Gastroesophageal sphincter (tissue), 3 donors: Measurements from ENCODE around the gene UPP1.

Experiments
- EP300 ChIP-seq: sonication (generic); formaldehyde crosslinking; IDR thresholded peaks from one replicate; pipeline ENCODE4 v1.6.1; 2017; ENCODE audit warnings: antibody characterized with exemption, mild to moderate bottlenecking
- POLR2A ChIP-seq, 2 donors: fragments of 450-650 bp; IDR thresholded peaks; one replicate each; pipeline ENCODE4 v1.6.1; 2017; ENCODE audit warnings: antibody characterized with exemption in 2 of 2, mild to moderate bottlenecking in 2 of 2, moderate library complexity in 1 of 2
- POLR2AphosphoS5 ChIP-seq: sonication (generic); formaldehyde crosslinking; IDR thresholded peaks from one replicate; pipeline ENCODE4 v1.6.1; 2017; ENCODE audit warnings: antibody characterized with exemption
- TF ChIP-seq, protein P1 (sequence below), 4 experiments: fragments of 200-600 bp in 2 of 4; fragments of 450-650 bp in 2 of 4; sonication (generic) in 1 of 4; IDR thresholded peaks; one replicate each; pipeline ENCODE4 v1.5.1; 2017 to 2019; ENCODE audit warnings: antibody characterized with exemption in 4 of 4, mild to moderate bottlenecking in 2 of 4, moderate library complexity in 2 of 4

DNA sequence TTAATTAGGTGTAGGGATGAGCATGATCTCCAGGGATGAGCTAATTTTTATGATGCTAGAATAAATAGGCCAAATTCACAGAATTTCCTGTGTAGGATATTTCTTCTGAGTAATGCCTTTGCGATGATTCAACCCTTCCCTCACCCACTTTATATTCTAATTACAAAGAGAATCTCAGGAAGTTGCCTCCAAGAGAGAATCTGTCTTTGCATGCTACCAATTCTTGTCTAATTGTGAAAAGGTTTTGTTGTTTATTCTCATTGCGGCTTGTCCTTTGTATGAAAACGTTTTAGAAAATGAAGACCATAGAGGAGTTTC is 47.5 kb upstream of the UPP1 start:
- TF ChIP-seq, protein P1, sequence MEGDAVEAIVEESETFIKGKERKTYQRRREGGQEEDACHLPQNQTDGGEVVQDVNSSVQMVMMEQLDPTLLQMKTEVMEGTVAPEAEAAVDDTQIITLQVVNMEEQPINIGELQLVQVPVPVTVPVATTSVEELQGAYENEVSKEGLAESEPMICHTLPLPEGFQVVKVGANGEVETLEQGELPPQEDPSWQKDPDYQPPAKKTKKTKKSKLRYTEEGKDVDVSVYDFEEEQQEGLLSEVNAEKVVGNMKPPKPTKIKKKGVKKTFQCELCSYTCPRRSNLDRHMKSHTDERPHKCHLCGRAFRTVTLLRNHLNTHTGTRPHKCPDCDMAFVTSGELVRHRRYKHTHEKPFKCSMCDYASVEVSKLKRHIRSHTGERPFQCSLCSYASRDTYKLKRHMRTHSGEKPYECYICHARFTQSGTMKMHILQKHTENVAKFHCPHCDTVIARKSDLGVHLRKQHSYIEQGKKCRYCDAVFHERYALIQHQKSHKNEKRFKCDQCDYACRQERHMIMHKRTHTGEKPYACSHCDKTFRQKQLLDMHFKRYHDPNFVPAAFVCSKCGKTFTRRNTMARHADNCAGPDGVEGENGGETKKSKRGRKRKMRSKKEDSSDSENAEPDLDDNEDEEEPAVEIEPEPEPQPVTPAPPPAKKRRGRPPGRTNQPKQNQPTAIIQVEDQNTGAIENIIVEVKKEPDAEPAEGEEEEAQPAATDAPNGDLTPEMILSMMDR (IDR thresholded peaks at IDR 0.05), result no peak
- no peak for TF ChIP-seq EP300
- no peak for TF ChIP-seq POLR2A (IDR thresholded peaks at IDR 0.05)
- no peak for TF ChIP-seq POLR2AphosphoS5
